ENCODE measurements around the gene PDIK1L. TPM values are rescaled to one million over a fixed set of nuclear protein-coding genes. Genes with fewer than 3 reads are reported as not detected.

PDIK1L gene
- total and polyA plus RNA-seq, 5 experiments from 2014 or later = 3.5 to 23.5 (median 5.1) TPM

DNA sequence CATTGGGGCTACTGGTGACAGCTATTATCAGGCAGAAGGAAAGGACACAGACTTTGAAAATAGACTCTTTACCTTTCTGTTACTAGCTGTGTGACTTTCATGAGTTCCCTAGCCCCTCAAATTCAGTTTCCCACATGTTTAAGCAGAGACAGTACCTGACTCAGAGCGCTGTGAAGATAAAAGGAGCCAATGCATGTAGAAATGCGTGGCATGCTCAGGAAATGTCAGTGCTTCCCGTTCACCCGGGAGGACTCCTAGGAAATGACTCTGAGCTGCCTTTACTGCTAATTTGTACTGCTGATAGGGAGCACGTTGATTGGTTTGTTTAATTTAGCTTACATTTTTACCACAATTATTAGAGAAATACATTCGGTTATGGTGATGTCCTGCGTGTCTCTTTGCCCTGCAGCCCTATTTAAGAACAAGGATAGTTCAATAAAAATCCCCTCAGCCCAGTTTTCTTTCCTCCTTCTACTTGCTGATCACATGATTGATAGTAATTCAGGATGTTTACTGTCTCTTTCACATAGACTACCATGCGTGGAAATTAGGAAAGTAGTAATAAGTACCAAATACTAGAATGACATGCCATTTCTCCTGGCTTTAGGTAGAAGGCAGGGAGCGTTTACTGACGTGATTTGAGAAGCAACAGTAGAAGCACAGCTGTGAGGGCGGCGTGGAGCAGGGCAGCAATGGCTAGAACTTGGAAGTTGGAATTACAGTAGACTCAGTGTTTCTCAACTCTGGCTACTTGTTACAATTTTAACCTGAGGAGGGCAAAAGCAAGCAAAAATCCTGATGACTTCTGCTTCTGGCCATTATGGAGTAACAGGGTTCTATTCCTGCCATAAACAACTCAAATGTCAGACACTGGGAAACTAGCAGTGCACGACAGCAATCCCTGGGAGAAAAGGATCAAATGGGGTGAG, 15.9 kb downstream of the PDIK1L start:
- ATAC-seq = no peak

GRCh38 chr1:26129778-26130177, 18.2 kb downstream of the PDIK1L start:
- Mint-ChIP-seq H3K4me1 (peaks cover 13 to 39% (median 30%) of the 10 kb centered on the region in 4 donors), H3K27me3 (peaks cover 0 to 1% (median 0%) of the 10 kb centered on the region in 5 donors), H3K27ac (no peak overlapping the region), H3K4me3 (no peak overlapping the region), H3K36me3 (no peaks in the 10 kb centered on the region), H3K9me3 (no peaks in the 10 kb centered on the region)
- ATAC-seq = no peak
- no peak for DNase-seq
- POLR2A ChIA-PET = interaction anchor here (0.7 to 1.5 kb wide), 4 partner anchors 16 to 43 kb away, joined by 3 to 6 read pairs (median 4); no protein-coding TSS in a partner anchor

More for the DNA sequence above, 15.9 kb downstream of the PDIK1L start:
- Mint-ChIP-seq H3K36me3 (peaks cover 0 to 11% (median 0%) of the 10 kb centered on the region in 3 donors), H3K27me3 (peaks cover 0 to 1% (median 0%) of the 10 kb centered on the region in 5 donors), H3K9me3 (no peaks in the 10 kb centered on the region), H3K4me1 (peaks cover 15 to 59% (median 33%) of the 10 kb centered on the region in 4 donors), H3K4me3 (peak overlapping the region in 9 of 10 donors; percentile 26 to 83 (median 67)), H3K27ac (peak overlapping the region in 9 of 10 donors; percentile 25 to 96 (median 77))
- POLR2A ChIA-PET = interaction anchor here (0.6 to 2.4 kb wide), 9 partner anchors 11 to 460 kb away, joined by 3 to 35 read pairs (median 6); partner anchors contain the start of genes CD52, CEP85, HMGN2 and PDIK1L
- DNase-seq = no peak

GRCh38 chr1:26130695-26131094, 19.1 kb downstream of the PDIK1L start:
- Mint-ChIP-seq H3K36me3 (no peaks in the 10 kb centered on the region), H3K4me3 (no peak overlapping the region)
- POLR2A ChIA-PET = interaction anchor here (0.6 to 1.5 kb wide), 2 partner anchors 15 to 263 kb away, joined by 3 to 6 read pairs; no protein-coding TSS in a partner anchor

GRCh38 chr1:26132128-26132833, 20.7 kb downstream of the PDIK1L start:
- Mint-ChIP-seq H3K4me3 (no peak overlapping the region), H3K4me1 (peaks cover 8 to 16% (median 15%) of the 10 kb centered on the region in 4 donors), H3K27me3 (peaks cover 0 to 1% (median 0%) of the 10 kb centered on the region in 5 donors), H3K9me3 (no peaks in the 10 kb centered on the region), H3K36me3 (no peaks in the 10 kb centered on the region), H3K27ac (no peak overlapping the region)
- POLR2A ChIA-PET = interaction anchor here (0.9 kb wide), 1 partner anchor 9 kb away, joined by 3 read pairs; no protein-coding TSS in a partner anchor
- DNase-seq = no peak
- no peak for ATAC-seq

More at GRCh38 chr1:26130695-26131094, 19.1 kb downstream of the PDIK1L start:
- ATAC-seq = no peak
- peaks cover 0 to 1% (median 0%) of the 10 kb centered on the region in 5 donors for H3K27me3 Mint-ChIP-seq
- peaks cover 13 to 31% (median 29%) of the 10 kb centered on the region in 4 donors for H3K4me1 Mint-ChIP-seq
- H3K27ac Mint-ChIP-seq = peak overlapping the region in 1 of 10 donors; percentile 43
- DNase-seq = no peak
- H3K9me3 Mint-ChIP-seq = no peaks in the 10 kb centered on the region

DNA sequence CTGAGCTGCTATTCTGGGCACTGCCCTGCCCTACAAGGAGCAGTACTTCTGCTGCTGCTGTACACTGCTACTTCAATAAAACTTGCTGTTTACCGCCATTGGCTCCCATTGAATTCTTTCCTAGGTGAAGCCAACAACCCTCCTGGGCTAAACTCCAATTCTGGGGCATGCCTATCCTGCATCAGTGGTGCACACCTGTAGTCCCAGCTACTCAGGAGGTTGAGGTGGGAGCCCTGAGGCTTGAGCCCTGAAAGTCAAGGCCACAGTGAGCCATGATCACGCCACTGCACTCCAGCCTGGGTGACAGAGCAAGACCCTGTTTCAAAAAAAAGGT, 21.2 kb downstream of the PDIK1L start:
- POLR2A ChIA-PET = interaction anchor here (0.9 kb wide), 1 partner anchor 10 kb away, joined by 3 read pairs; no protein-coding TSS in a partner anchor
- H3K27me3 Mint-ChIP-seq = peaks cover 0 to 1% (median 0%) of the 10 kb centered on the region in 5 donors
- ATAC-seq (no peak), DNase-seq (no peak)
- no peaks in the 10 kb centered on the region for H3K9me3 Mint-ChIP-seq
- H3K4me3 Mint-ChIP-seq = no peak overlapping the region
- H3K27ac Mint-ChIP-seq = peak overlapping the region in 1 of 10 donors; percentile 46
- peaks cover 5 to 11% (median 10%) of the 10 kb centered on the region in 4 donors for H3K4me1 Mint-ChIP-seq
- H3K36me3 Mint-ChIP-seq = no peaks in the 10 kb centered on the region

DNA sequence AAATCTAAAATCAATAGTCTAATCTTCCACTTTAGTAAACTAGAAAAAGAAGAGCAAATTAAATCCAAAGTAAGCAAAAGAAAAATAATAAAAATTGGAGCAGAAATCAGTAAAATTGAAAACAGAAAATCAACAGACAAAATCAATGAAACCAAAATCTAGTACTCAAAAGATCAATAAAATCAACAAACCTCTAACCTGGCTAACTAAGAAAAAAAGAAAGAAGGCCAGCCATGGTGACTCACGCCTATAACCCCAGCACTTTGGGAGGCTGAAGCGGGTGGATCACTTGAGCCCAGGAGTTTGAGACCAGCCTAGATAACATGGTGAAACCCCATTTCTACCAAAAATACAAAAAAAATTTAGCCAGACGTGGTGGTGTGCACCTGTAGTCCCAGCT, 22.8 kb downstream of the PDIK1L start:
- DNase-seq (no peak), ATAC-seq (no peak)
- Mint-ChIP-seq H3K27ac (no peak overlapping the region), H3K9me3 (no peaks in the 10 kb centered on the region), H3K36me3 (no peaks in the 10 kb centered on the region), H3K27me3 (peaks cover 0 to 1% (median 0%) of the 10 kb centered on the region in 5 donors), H3K4me3 (no peak overlapping the region), H3K4me1 (peaks cover 5 to 12% (median 10%) of the 10 kb centered on the region in 4 donors)
- POLR2A ChIA-PET = no interaction called here

- no peaks in the 10 kb centered on the region for H3K27me3 Mint-ChIP-seq
- H3K4me3 Mint-ChIP-seq = peak overlapping the region in 7 of 10 donors; percentile 8 to 61 (median 39)
- peaks cover 7 to 16% (median 13%) of the 10 kb centered on the region in 4 donors for H3K4me1 Mint-ChIP-seq
- POLR2A ChIA-PET = interaction anchor here (0.7 to 2.9 kb wide), 9 partner anchors 11 to 1095 kb away, joined by 3 to 22 read pairs (median 5); partner anchors contain the start of gene PDIK1L
- ATAC-seq (peak; percentile 73 to 89), DNase-seq (peak in 3 of 10 donors; percentile 17 to 41 (median 35))
- no peaks in the 10 kb centered on the region for H3K9me3 Mint-ChIP-seq
- H3K36me3 Mint-ChIP-seq = no peaks in the 10 kb centered on the region
- H3K27ac Mint-ChIP-seq = peak overlapping the region in 9 of 10 donors; percentile 20 to 88 (median 72)
These were observed 27.4 kb downstream of the PDIK1L start for GRCh38 chr1:26138974-26139558.

DNA sequence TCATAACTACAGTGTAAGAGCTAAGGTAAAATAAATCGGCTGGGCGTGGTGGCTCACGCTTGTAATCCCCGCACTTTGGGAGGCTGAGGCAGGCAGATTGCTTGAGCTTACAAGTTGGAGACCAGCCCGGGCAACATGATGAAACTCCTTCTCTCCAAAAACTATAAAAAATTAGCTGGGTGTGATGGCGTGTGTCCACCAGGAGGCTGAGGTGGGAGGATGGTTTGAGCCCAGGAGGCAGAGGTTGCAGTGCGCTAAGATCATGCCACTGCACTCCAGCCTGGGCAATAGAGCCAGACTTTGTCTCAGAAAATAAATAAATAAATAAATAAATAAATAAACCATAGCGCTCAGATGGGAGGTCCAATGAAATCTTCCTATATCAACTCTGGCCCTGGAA, 30.5 kb downstream of the PDIK1L start:
- H3K27ac Mint-ChIP-seq = no peak overlapping the region
- ATAC-seq (no peak), DNase-seq (no peak)
- POLR2A ChIA-PET = interaction anchor here (0.8 to 1.2 kb wide), 2 partner anchors 16 to 32 kb away, joined by 3 to 4 read pairs; no protein-coding TSS in a partner anchor
- H3K36me3 Mint-ChIP-seq = no peaks in the 10 kb centered on the region
- no peak overlapping the region for H3K4me3 Mint-ChIP-seq
- H3K27me3 Mint-ChIP-seq = peaks cover 0 to 2% (median 0%) of the 10 kb centered on the region in 5 donors
- H3K4me1 Mint-ChIP-seq = peaks cover 10 to 22% (median 18%) of the 10 kb centered on the region in 4 donors
- no peaks in the 10 kb centered on the region for H3K9me3 Mint-ChIP-seq

GRCh38 chr1:26145041-26145959, 33.7 kb downstream of the PDIK1L start:
- peak; percentile 84 to 97 for ATAC-seq
- H3K4me3 Mint-ChIP-seq = peak overlapping the region in 2 of 10 donors; percentile 51 to 65
- peak; percentile 54 to 86 (median 71) for DNase-seq
- peak overlapping the region in 1 of 10 donors; percentile 72 for H3K27ac Mint-ChIP-seq
- H3K4me1 Mint-ChIP-seq = peaks cover 2 to 6% (median 5%) of the 10 kb centered on the region in 4 donors
- H3K9me3 Mint-ChIP-seq = no peaks in the 10 kb centered on the region
- POLR2A ChIA-PET = interaction anchor here (0.6 to 2.7 kb wide), 9 partner anchors 15 to 219 kb away, joined by 3 to 17 read pairs (median 7); no protein-coding TSS in a partner anchor
- H3K27me3 Mint-ChIP-seq = peaks cover 0 to 3% (median 0%) of the 10 kb centered on the region in 5 donors
- no peaks in the 10 kb centered on the region for H3K36me3 Mint-ChIP-seq

- no peaks in the 10 kb centered on the region for H3K36me3 Mint-ChIP-seq
- DNase-seq (no peak), ATAC-seq (no peak)
- peaks cover 0 to 3% (median 0%) of the 10 kb centered on the region in 5 donors for H3K27me3 Mint-ChIP-seq
- H3K4me3 Mint-ChIP-seq = no peak overlapping the region
- H3K9me3 Mint-ChIP-seq = no peaks in the 10 kb centered on the region
- peaks cover 2 to 6% (median 5%) of the 10 kb centered on the region in 4 donors for H3K4me1 Mint-ChIP-seq
- no peak overlapping the region for H3K27ac Mint-ChIP-seq
- POLR2A ChIA-PET = interaction anchor here (0.6 to 2.7 kb wide), 8 partner anchors 15 to 218 kb away, joined by 3 to 17 read pairs (median 8); no protein-coding TSS in a partner anchor
These were observed 34.3 kb downstream of the PDIK1L start for GRCh38 chr1:26145960-26146294.

- H3K27me3 Mint-ChIP-seq = peaks cover 0 to 5% (median 0%) of the 10 kb centered on the region in 5 donors
- no peaks in the 10 kb centered on the region for H3K36me3 Mint-ChIP-seq
- ATAC-seq (no peak), DNase-seq (no peak)
- no peak overlapping the region for H3K4me3 Mint-ChIP-seq
- POLR2A ChIA-PET = no interaction called here
- H3K9me3 Mint-ChIP-seq = no peaks in the 10 kb centered on the region
- H3K27ac Mint-ChIP-seq = peak overlapping the region in 1 of 10 donors; percentile 0
- H3K4me1 Mint-ChIP-seq = peaks cover 2 to 6% (median 5%) of the 10 kb centered on the region in 4 donors
These were observed 37.3 kb downstream of the PDIK1L start for GRCh38 chr1:26148887-26149286.

All from naive thymus-derived CD8-positive, alpha-beta T cell (primary cell).